ENCODE results near the gene NANOG.
"Not testable (repeated sequence)": the region's sequence is repeated elsewhere in the genome, so short reads cannot be mapped to it uniquely, and the experiment has no call there.

DNA sequence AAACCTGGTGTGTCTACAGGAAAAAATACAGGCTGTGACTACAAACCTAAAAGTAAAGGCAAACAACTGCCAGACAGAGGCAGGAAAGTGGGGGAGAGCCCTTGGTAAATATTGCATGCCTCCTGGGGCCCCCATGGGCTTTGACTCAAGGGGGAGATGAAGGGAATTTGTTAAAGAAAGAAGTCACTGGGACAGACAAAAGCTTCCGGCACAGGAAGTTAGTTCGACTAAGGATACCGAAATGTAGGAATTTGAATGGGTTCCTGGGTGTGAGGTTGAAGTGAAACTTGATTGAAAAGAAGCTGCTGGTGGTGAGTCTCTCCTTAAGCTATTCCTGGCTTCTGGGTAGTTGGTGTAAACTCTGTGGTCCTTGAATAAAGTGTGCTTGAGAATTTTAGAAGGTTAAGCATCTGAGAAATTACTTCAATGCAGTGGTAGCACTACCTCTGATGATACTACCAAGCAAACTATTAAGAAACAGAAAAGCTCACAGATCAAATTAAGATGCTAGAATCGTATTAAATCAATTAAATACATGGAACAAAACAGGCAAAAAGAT lies 9.6 kb downstream of the NANOG start:
- TF ChIP-seq, protein P1, sequence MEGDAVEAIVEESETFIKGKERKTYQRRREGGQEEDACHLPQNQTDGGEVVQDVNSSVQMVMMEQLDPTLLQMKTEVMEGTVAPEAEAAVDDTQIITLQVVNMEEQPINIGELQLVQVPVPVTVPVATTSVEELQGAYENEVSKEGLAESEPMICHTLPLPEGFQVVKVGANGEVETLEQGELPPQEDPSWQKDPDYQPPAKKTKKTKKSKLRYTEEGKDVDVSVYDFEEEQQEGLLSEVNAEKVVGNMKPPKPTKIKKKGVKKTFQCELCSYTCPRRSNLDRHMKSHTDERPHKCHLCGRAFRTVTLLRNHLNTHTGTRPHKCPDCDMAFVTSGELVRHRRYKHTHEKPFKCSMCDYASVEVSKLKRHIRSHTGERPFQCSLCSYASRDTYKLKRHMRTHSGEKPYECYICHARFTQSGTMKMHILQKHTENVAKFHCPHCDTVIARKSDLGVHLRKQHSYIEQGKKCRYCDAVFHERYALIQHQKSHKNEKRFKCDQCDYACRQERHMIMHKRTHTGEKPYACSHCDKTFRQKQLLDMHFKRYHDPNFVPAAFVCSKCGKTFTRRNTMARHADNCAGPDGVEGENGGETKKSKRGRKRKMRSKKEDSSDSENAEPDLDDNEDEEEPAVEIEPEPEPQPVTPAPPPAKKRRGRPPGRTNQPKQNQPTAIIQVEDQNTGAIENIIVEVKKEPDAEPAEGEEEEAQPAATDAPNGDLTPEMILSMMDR (conservative IDR thresholded peaks at IDR 0.05; ENCODE audit: low read length), result not testable (repeated sequence)
- not testable (repeated sequence) for TF ChIP-seq EZH2phosphoT487 (IDR thresholded peaks at IDR 0.05; ENCODE audit: borderline replicate concordance)

Measured in Loucy (cell line).